Kidney capillary endothelial cell (primary cell): ENCODE results near the gene VNN1.
A peak's percentile ranks its signal among the peaks of the same experiment; 100 is the strongest.
"Not testable (repeated sequence)": the region's sequence is repeated elsewhere in the genome, so short reads cannot be mapped to it uniquely, and the experiment has no call there.

ENCODE experiments used
- DNase-seq: peaks from one replicate; pipeline ENCODE4 v3.0.0-alpha.2; 2018; ENCODE audit warnings: low spot score

VNN1 gene

GRCh38 chr6:132725471-132725870 lies 11.6 kb upstream of the VNN1 start:
- no peak for DNase-seq

GRCh38 chr6:132719736-132720448 lies 6.0 kb upstream of the VNN1 start:
- DNase-seq = no peak

- no peak for DNase-seq
These were observed 2.2 kb upstream of the VNN1 start for GRCh38 chr6:132715881-132716637.

- peak; percentile 28 for DNase-seq
These were observed 1.3 kb upstream of the VNN1 start for GRCh38 chr6:132715204-132715603.

GRCh38 chr6:132714160-132714559 lies 305 bp upstream of the VNN1 start:
- no peak for DNase-seq

GRCh38 chr6:132712366-132712765 lies 1.5 kb downstream of the VNN1 start:
- DNase-seq = peak; percentile 26

GRCh38 chr6:132708771-132709170 lies 5.1 kb downstream of the VNN1 start:
- no peak for DNase-seq

- no peak for DNase-seq
These were observed 5.9 kb downstream of the VNN1 start for GRCh38 chr6:132708002-132708401.

GRCh38 chr6:132706756-132707155 lies 7.1 kb downstream of the VNN1 start:
- not testable (repeated sequence) for DNase-seq

- no peak for DNase-seq
These were observed 9.9 kb downstream of the VNN1 start for GRCh38 chr6:132703936-132704335.

GRCh38 chr6:132698608-132699007 lies 15.2 kb downstream of the VNN1 start:
- DNase-seq = no peak

- no peak for DNase-seq
These were observed 18.1 kb downstream of the VNN1 start for GRCh38 chr6:132695773-132696172.

GRCh38 chr6:132693478-132693877 lies 20.4 kb downstream of the VNN1 start:
- no peak for DNase-seq

- no peak for DNase-seq
These were observed 23.2 kb downstream of the VNN1 start for GRCh38 chr6:132690678-132691077.

GRCh38 chr6:132687306-132687705 lies 26.5 kb downstream of the VNN1 start:
- no peak for DNase-seq

- DNase-seq = no peak
These were observed 27.3 kb downstream of the VNN1 start for GRCh38 chr6:132686531-132686930.

- DNase-seq = no peak
These were observed 28.8 kb downstream of the VNN1 start for GRCh38 chr6:132685009-132685408.

GRCh38 chr6:132684272-132684671 lies 29.6 kb downstream of the VNN1 start:
- no peak for DNase-seq

GRCh38 chr6:132683543-132683942 lies 30.3 kb downstream of the VNN1 start:
- no peak for DNase-seq

- not testable (repeated sequence) for DNase-seq
These were observed 34.8 kb downstream of the VNN1 start for GRCh38 chr6:132679094-132679493.

GRCh38 chr6:132675749-132676148 lies 38.1 kb downstream of the VNN1 start:
- no peak for DNase-seq

GRCh38 chr6:132675002-132675401 lies 38.9 kb downstream of the VNN1 start:
- no peak for DNase-seq

- no peak for DNase-seq
These were observed 40.3 kb downstream of the VNN1 start for GRCh38 chr6:132673376-132674094.
